HCT116 (cell line): ENCODE data around the gene KANK4. TPM values are rescaled to one million over a fixed set of nuclear protein-coding genes. Genes with fewer than 3 reads are reported as not detected.

ENCODE experiments used
- ATAC-seq: fragments of 200-7000 bp; cut with Tn5 transposase; 2 replicates; pipeline ENCODE4 v1.9.1; 2020; ENCODE audit warnings: mild to moderate bottlenecking, moderate library complexity
- BruUV-seq: library from RNA; stranded (reverse); fragments of 400-500 nt; replicated peaks from 2 replicates; lab custom pipeline; 2021; lab: Mats Ljungman, UMichigan
- CTCF ChIA-PET: fragments of 300-600 bp; sonication (Branson Sonifier 250); formaldehyde crosslinking; loops from one replicate; lab custom pipeline; 2021; ENCODE audit warnings: antibody characterized with exemption; lab: Charles Lee
- POLR2A ChIA-PET: fragments of 300-600, 350-600 bp; sonication (Branson Sonifier 250); formaldehyde crosslinking; loops from one replicate; lab custom pipeline; 2021; ENCODE audit warnings: antibody characterized with exemption; lab: Charles Lee
- RAD21 ChIA-PET, 2 experiments: fragments of 300-600 bp; sonication (Branson Sonifier 250); formaldehyde crosslinking; loops; one replicate each; lab custom pipeline; 2023; ENCODE audit warnings: low total read pairs in 2 of 2; ENCODE audit not compliant: uncharacterized antibody in 2 of 2, unreplicated experiment in 2 of 2, low non-redundant PET in 1 of 2; lab: Charles Lee
- DNase-seq: peaks from one replicate; pipeline ENCODE4 v3.0.0-alpha.2; 2010; ENCODE audit warnings: low read depth, low spot score
- H2AFZ ChIP-seq: fragments of 200-600 bp; shearing (Covaris generic), sonication (generic); 2 replicates; pipeline ENCODE4 v1.6.1; 2017; ENCODE audit warnings: low read depth, mixed run types, mixed read lengths, antibody characterized with exemption, low read length; ENCODE audit not compliant: poor library complexity, severe bottlenecking
- H3K27ac ChIP-seq: 2 replicates; pipeline ENCODE4 v1.5.1; 2012; ENCODE audit warnings: low read depth, low read length
- H3K27me3 ChIP-seq: fragments of 200-600 bp; sonication (generic); 2 replicates; pipeline ENCODE4 v1.6.1; 2016; ENCODE audit warnings: mixed run types, low read length, mixed read lengths; ENCODE audit not compliant: insufficient read depth
- H3K36me3 ChIP-seq, 2 experiments: fragments of 200-500 bp in 1 of 2; fragments of 200-600 bp in 1 of 2; sonication (Bioruptor generic) in 1 of 2; sonication (generic) in 1 of 2; 2 replicates each; pipeline versions ENCODE4 v1.5.1 to v1.6.1; 2014 to 2016; ENCODE audit warnings: low read length in 2 of 2, inconsistent platforms in 1 of 2, mixed read lengths in 1 of 2, mixed run types in 1 of 2; ENCODE audit not compliant: insufficient read depth in 2 of 2, control insufficient read depth in 1 of 2
- H3K4me1 ChIP-seq, 2 experiments: fragments of 200-600 bp in 1 of 2; sonication (generic) in 1 of 2; 2 replicates each; pipeline versions ENCODE4 v1.5.1 to v1.6.1; 2012 to 2017; ENCODE audit warnings: low read length in 2 of 2, inconsistent platforms in 1 of 2, mild to moderate bottlenecking in 1 of 2, mixed read lengths in 1 of 2, mixed run types in 1 of 2, moderate library complexity in 1 of 2; ENCODE audit not compliant: insufficient read depth in 2 of 2, control insufficient read depth in 1 of 2
- H3K4me2 ChIP-seq: fragments of 200-600 bp; sonication (generic); 2 replicates; pipeline ENCODE4 v1.6.1; 2017; ENCODE audit warnings: mixed run types, low read length, mixed read lengths
- H3K4me3 ChIP-seq, 2 experiments: fragments of 200-600 bp in 1 of 2; sonication (generic) in 1 of 2; replicated peaks in 1 of 2; 2 replicates each; pipeline ENCODE4 v1.5.1; 2011 to 2016; ENCODE audit warnings: low read length in 2 of 2, control low read depth in 1 of 2, low read depth in 1 of 2, mild to moderate bottlenecking in 1 of 2, mixed read lengths in 1 of 2, mixed run types in 1 of 2
- H3K79me2 ChIP-seq: fragments of 200-600 bp; sonication (generic); 2 replicates; pipeline ENCODE4 v1.6.1; 2017; ENCODE audit warnings: mild to moderate bottlenecking, mixed run types, low read length, moderate library complexity, mixed read lengths; ENCODE audit not compliant: insufficient read depth
- H3K9ac ChIP-seq: fragments of 200-600 bp; sonication (generic); 2 replicates; pipeline ENCODE4 v1.6.1; 2016; ENCODE audit warnings: low read length, mixed read lengths
- H3K9me2 ChIP-seq: fragments of 200-600 bp; sonication (generic), shearing (Covaris generic); 2 replicates; pipeline ENCODE4 v1.6.1; 2017; ENCODE audit warnings: mixed run types, mild to moderate bottlenecking, moderate library complexity; ENCODE audit not compliant: insufficient read depth
- H3K9me3 ChIP-seq, 2 experiments: fragments of 200-500 bp in 1 of 2; fragments of 200-600 bp in 1 of 2; sonication (Bioruptor generic) in 1 of 2; sonication (generic) in 1 of 2; 2 replicates each; pipeline ENCODE4 v1.6.1; 2014 to 2017; ENCODE audit warnings: low read length in 2 of 2, mixed read lengths in 2 of 2, inconsistent platforms in 1 of 2, low read depth in 1 of 2, mild to moderate bottlenecking in 1 of 2, mixed run types in 1 of 2, moderate library complexity in 1 of 2; ENCODE audit not compliant: control insufficient read depth in 1 of 2, insufficient read depth in 1 of 2
- H4K20me1 ChIP-seq: fragments of 200-600 bp; sonication (generic), shearing (Covaris generic); 2 replicates; pipeline ENCODE4 v1.6.1; 2017; ENCODE audit warnings: mixed run types, mild to moderate bottlenecking, moderate library complexity; ENCODE audit not compliant: insufficient read depth
- CBX3 ChIP-seq: IDR thresholded peaks from 2 replicates; pipeline ENCODE4 v1.6.1; 2012; ENCODE audit warnings: low read depth
- CEBPB ChIP-seq: IDR thresholded peaks from 2 replicates; pipeline ENCODE4 v1.6.1; 2012; ENCODE audit warnings: low read depth
- EGR1 ChIP-seq: IDR thresholded peaks from 2 replicates; pipeline ENCODE4 v1.6.1; 2012; ENCODE audit warnings: low read depth
- EZH2 ChIP-seq: fragments of 200-600 bp; sonication (generic); IDR thresholded peaks from 2 replicates; pipeline ENCODE4 v1.6.1; 2017; ENCODE audit warnings: antibody characterized with exemption, mixed run types
- EZH2phosphoT487 ChIP-seq: fragments of 200-600 bp; IDR thresholded peaks from 2 replicates; pipeline ENCODE4 v1.6.1; 2018; ENCODE audit warnings: antibody characterized with exemption, borderline replicate concordance
- FOSL1 ChIP-seq: IDR thresholded peaks from 2 replicates; pipeline ENCODE4 v1.6.1; 2012; ENCODE audit warnings: low read depth
- JUND ChIP-seq: IDR thresholded peaks from 2 replicates; pipeline ENCODE4 v1.6.1; 2012
- POLR2A ChIP-seq: IDR thresholded peaks from 2 replicates; pipeline ENCODE4 v1.7.0; 2011; ENCODE audit warnings: borderline replicate concordance; ENCODE audit not compliant: insufficient read depth, insufficient read length; ENCODE audit errors: extremely low read depth
- POLR2AphosphoS5 ChIP-seq: IDR thresholded peaks from 2 replicates; pipeline ENCODE4 v1.6.1; 2011; ENCODE audit warnings: mild to moderate bottlenecking, low read depth, low read length, moderate library complexity
- RAD21 ChIP-seq: IDR thresholded peaks from 2 replicates; pipeline ENCODE4 v1.6.1; 2012; ENCODE audit warnings: low read depth, mild to moderate bottlenecking
- SIN3A ChIP-seq: IDR thresholded peaks from 2 replicates; pipeline ENCODE4 v1.6.1; 2012; ENCODE audit warnings: low read depth
- SP1 ChIP-seq: IDR thresholded peaks from 2 replicates; pipeline ENCODE4 v1.6.1; 2012; ENCODE audit warnings: low read depth
- SRF ChIP-seq: IDR thresholded peaks from 2 replicates; pipeline ENCODE4 v1.6.1; 2012; ENCODE audit warnings: low read depth
- TCF7L2 ChIP-seq: IDR thresholded peaks from 2 replicates; pipeline ENCODE4 v1.7.0; 2011; ENCODE audit warnings: borderline replicate concordance, inconsistent platforms; ENCODE audit not compliant: insufficient read depth, insufficient read length; ENCODE audit errors: extremely low read depth
- YY1 ChIP-seq: IDR thresholded peaks from 2 replicates; pipeline ENCODE4 v1.6.1; 2011; ENCODE audit warnings: low read length, low read depth, moderate library complexity, mild to moderate bottlenecking; ENCODE audit not compliant: insufficient replicate concordance; ENCODE audit errors: extremely low read depth
- ZNF274 ChIP-seq: fragments of 200-500 bp; sonication (Bioruptor generic); IDR thresholded peaks from 2 replicates; pipeline ENCODE4 v1.6.1; 2014; ENCODE audit warnings: mild to moderate bottlenecking, low read depth, low read length, inconsistent platforms
- intact Hi-C: fragments of 100-400 bp; cut with micrococcal nuclease; formaldehyde crosslinking; loops from 2 replicates; pipeline ENCODE4 v1.10.0; 2022
- total RNA-seq: library from RNA; stranded (reverse); gene quantifications from one replicate; pipeline ENCODE4 v1.2.1, GENCODE V29; 2021; ENCODE audit not compliant: unreplicated experiment
- TF ChIP-seq, protein P1 (sequence below): IDR thresholded peaks from 2 replicates; pipeline ENCODE4 v1.6.1; 2012
- TF ChIP-seq, protein P2 (sequence below), 3 experiments: fragments of 200-600 bp in 1 of 3; sonication (generic) in 1 of 3; IDR thresholded peaks in 2 of 3; conservative IDR thresholded peaks in 1 of 3; 2 replicates each; pipeline ENCODE4 v1.5.1; 2012 to 2017; ENCODE audit warnings: low read depth in 2 of 3, low read length in 2 of 3, antibody characterized with exemption in 1 of 3, borderline replicate concordance in 1 of 3, control low read depth in 1 of 3, mild to moderate bottlenecking in 1 of 3, mixed read lengths in 1 of 3, mixed run types in 1 of 3, moderate library complexity in 1 of 3; ENCODE audit not compliant: insufficient read depth in 1 of 3
- TF ChIP-seq, protein P3 (sequence below): IDR thresholded peaks from 2 replicates; pipeline ENCODE4 v1.6.1; 2011; ENCODE audit warnings: mild to moderate bottlenecking, low read length, moderate library complexity; ENCODE audit not compliant: insufficient replicate concordance; ENCODE audit errors: extremely low read depth
- TF ChIP-seq, protein P4 (sequence below): IDR thresholded peaks from 2 replicates; pipeline ENCODE4 v1.6.1; 2012; ENCODE audit warnings: low read depth

KANK4 gene
- total RNA-seq, 1 experiment from 2014 or later = not detected

DNA sequence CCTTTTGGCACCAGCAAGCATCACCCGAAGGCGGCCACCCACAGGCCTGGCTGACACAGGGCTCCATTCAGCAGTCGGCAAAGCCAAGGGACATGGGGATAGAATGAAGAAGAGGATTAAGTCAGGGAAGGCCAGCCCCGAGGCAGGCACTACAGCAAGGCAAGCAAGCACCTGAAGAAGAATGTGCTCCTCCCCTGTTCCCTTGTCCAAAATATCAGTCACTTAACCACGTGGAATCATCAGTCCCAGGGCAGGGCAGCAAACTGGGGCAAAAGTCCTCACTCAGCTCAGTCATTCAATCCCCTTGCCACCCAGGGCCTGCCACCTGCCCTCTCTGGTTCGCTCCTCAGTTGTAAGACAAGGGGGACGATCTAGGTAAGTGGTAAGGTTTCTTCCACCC lies 9.3 kb downstream of the KANK4 start:
- Histone ChIP-seq H3K27ac (no peak overlapping the region), H3K4me3 (no peak overlapping the region), H2AFZ (no peak overlapping the region), H3K79me2 (no peaks in the 10 kb centered on the region), H3K9ac (no peak overlapping the region), H3K4me2 (no peak overlapping the region), H3K36me3 (no peaks in the 10 kb centered on the region), H3K4me1 (no peaks in the 10 kb centered on the region), H3K9me3 (no peaks in the 10 kb centered on the region), H3K27me3 (no peaks in the 10 kb centered on the region), H3K9me2 (no peaks in the 10 kb centered on the region), H4K20me1 (no peaks in the 10 kb centered on the region)
- DNase-seq (no peak), ATAC-seq (no peak)
- BruUV-seq = no TSS peak
- intact Hi-C loops = no loop called here
- ChIA-PET RAD21 (no interaction called here), CTCF (no interaction called here), POLR2A (no interaction called here)
- TF ChIP-seq, protein P1, sequence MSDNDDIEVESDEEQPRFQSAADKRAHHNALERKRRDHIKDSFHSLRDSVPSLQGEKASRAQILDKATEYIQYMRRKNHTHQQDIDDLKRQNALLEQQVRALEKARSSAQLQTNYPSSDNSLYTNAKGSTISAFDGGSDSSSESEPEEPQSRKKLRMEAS = no peak
- TF ChIP-seq SRF (no peak), YY1 (no peak), ZNF274 (no peak), POLR2AphosphoS5 (no peak), FOSL1 (no peak), CBX3 (no peak), SIN3A (no peak), RAD21 (no peak), EZH2phosphoT487 (no peak), POLR2A (no peak), CEBPB (no peak), EGR1 (no peak), TCF7L2 (no peak), SP1 (no peak), JUND (no peak), EZH2 (no peak)
- TF ChIP-seq, protein P2, sequence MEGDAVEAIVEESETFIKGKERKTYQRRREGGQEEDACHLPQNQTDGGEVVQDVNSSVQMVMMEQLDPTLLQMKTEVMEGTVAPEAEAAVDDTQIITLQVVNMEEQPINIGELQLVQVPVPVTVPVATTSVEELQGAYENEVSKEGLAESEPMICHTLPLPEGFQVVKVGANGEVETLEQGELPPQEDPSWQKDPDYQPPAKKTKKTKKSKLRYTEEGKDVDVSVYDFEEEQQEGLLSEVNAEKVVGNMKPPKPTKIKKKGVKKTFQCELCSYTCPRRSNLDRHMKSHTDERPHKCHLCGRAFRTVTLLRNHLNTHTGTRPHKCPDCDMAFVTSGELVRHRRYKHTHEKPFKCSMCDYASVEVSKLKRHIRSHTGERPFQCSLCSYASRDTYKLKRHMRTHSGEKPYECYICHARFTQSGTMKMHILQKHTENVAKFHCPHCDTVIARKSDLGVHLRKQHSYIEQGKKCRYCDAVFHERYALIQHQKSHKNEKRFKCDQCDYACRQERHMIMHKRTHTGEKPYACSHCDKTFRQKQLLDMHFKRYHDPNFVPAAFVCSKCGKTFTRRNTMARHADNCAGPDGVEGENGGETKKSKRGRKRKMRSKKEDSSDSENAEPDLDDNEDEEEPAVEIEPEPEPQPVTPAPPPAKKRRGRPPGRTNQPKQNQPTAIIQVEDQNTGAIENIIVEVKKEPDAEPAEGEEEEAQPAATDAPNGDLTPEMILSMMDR (IDR thresholded peaks at IDR 0.05 in 2 of 3, conservative IDR thresholded peaks at IDR 0.05 in 1 of 3; ENCODE audit: borderline replicate concordance in 1 of 3, insufficient read depth in 1 of 3, low read depth in 2 of 3, low read length in 2 of 3) = no peak
- TF ChIP-seq, protein P3, sequence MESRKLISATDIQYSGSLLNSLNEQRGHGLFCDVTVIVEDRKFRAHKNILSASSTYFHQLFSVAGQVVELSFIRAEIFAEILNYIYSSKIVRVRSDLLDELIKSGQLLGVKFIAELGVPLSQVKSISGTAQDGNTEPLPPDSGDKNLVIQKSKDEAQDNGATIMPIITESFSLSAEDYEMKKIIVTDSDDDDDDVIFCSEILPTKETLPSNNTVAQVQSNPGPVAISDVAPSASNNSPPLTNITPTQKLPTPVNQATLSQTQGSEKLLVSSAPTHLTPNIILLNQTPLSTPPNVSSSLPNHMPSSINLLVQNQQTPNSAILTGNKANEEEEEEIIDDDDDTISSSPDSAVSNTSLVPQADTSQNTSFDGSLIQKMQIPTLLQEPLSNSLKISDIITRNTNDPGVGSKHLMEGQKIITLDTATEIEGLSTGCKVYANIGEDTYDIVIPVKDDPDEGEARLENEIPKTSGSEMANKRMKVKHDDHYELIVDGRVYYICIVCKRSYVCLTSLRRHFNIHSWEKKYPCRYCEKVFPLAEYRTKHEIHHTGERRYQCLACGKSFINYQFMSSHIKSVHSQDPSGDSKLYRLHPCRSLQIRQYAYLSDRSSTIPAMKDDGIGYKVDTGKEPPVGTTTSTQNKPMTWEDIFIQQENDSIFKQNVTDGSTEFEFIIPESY = no peak
- TF ChIP-seq, protein P4, sequence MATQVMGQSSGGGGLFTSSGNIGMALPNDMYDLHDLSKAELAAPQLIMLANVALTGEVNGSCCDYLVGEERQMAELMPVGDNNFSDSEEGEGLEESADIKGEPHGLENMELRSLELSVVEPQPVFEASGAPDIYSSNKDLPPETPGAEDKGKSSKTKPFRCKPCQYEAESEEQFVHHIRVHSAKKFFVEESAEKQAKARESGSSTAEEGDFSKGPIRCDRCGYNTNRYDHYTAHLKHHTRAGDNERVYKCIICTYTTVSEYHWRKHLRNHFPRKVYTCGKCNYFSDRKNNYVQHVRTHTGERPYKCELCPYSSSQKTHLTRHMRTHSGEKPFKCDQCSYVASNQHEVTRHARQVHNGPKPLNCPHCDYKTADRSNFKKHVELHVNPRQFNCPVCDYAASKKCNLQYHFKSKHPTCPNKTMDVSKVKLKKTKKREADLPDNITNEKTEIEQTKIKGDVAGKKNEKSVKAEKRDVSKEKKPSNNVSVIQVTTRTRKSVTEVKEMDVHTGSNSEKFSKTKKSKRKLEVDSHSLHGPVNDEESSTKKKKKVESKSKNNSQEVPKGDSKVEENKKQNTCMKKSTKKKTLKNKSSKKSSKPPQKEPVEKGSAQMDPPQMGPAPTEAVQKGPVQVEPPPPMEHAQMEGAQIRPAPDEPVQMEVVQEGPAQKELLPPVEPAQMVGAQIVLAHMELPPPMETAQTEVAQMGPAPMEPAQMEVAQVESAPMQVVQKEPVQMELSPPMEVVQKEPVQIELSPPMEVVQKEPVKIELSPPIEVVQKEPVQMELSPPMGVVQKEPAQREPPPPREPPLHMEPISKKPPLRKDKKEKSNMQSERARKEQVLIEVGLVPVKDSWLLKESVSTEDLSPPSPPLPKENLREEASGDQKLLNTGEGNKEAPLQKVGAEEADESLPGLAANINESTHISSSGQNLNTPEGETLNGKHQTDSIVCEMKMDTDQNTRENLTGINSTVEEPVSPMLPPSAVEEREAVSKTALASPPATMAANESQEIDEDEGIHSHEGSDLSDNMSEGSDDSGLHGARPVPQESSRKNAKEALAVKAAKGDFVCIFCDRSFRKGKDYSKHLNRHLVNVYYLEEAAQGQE = no peak
